Sigmoid colon (tissue), 7 donors: ENCODE results near the gene PRDM16. TPM values are rescaled to one million over a fixed set of nuclear protein-coding genes. Genes with fewer than 3 reads are reported as not detected.

Experiments
- DNase-seq: peaks from one replicate; pipeline ENCODE4 v3.0.0-alpha.2; 2019
- H3K27ac ChIP-seq, 4 donors: fragments of 200-600 bp; sonication (generic); one replicate each; pipeline ENCODE4 v1.5.1; 2016 to 2019; ENCODE audit warnings: mild to moderate bottlenecking in 1 of 4
- H3K27me3 ChIP-seq, 3 donors: fragments of 200-600 bp; sonication (generic); one replicate each; pipeline ENCODE4 v1.5.1; 2019; ENCODE audit warnings: mild to moderate bottlenecking in 1 of 3
- H3K36me3 ChIP-seq, 4 donors: fragments of 200-600 bp; sonication (generic); one replicate each; pipeline ENCODE4 v1.5.1; 2016 to 2019
- H3K4me1 ChIP-seq, 4 donors: fragments of 200-600 bp; sonication (generic); one replicate each; pipeline ENCODE4 v1.5.1; 2017 to 2019
- H3K4me3 ChIP-seq, 4 donors: fragments of 200-600 bp; sonication (generic); one replicate each; pipeline ENCODE4 v1.5.1; 2017 to 2019; ENCODE audit warnings: mild to moderate bottlenecking in 2 of 4, moderate library complexity in 1 of 4
- H3K9me3 ChIP-seq, 4 donors: fragments of 200-600 bp in 3 of 4; sonication (generic) in 3 of 4; one replicate each; pipeline versions ENCODE4 v1.5.1 to v1.6.1; 2013 to 2019
- CTCF ChIP-seq, 4 experiments: fragments of 450-650 bp in 3 of 4; fragments of 200-600 bp in 1 of 4; IDR thresholded peaks; one replicate each; pipeline ENCODE4 v1.5.1; 2016 to 2019; ENCODE audit warnings: antibody characterized with exemption in 4 of 4, mild to moderate bottlenecking in 3 of 4, moderate library complexity in 2 of 4
- EP300 ChIP-seq, 4 donors: sonication (generic); formaldehyde crosslinking; IDR thresholded peaks; one replicate each; pipeline ENCODE4 v1.6.1; 2017; ENCODE audit warnings: antibody characterized with exemption in 4 of 4
- POLR2A ChIP-seq, 2 donors: fragments of 450-650 bp; IDR thresholded peaks; one replicate each; pipeline ENCODE4 v1.6.1; 2016; ENCODE audit warnings: antibody characterized with exemption in 2 of 2, mild to moderate bottlenecking in 2 of 2, moderate library complexity in 2 of 2
- POLR2AphosphoS5 ChIP-seq, 4 donors: sonication (generic); formaldehyde crosslinking; IDR thresholded peaks; one replicate each; pipeline ENCODE4 v1.6.1; 2017; ENCODE audit warnings: antibody characterized with exemption in 4 of 4
- WGBS, 2 donors: extraction: QIAGEN DNeasy Blood & Tissue Kit; methylation state at CpG; one replicate each; pipeline ENCODE4 v1.1.7; 2013; 5-methylcytosine and 5-hydroxymethylcytosine counted together
- intact Hi-C: fragments of 100-400 bp; cut with DNase I; formaldehyde crosslinking; loops from one replicate; pipeline ENCODE4 v1.15.1; 2023
- polyA plus RNA-seq, 3 donors: library from polyadenylated mRNA; stranded (reverse); fragments of 200-250 nt; gene quantifications; one replicate each; pipeline ENCODE4 v1.2.3, GENCODE V29; 2013
- total RNA-seq, 4 donors: library from RNA; depleted of rRNA; stranded (reverse); fragments of >200 nt; gene quantifications; one replicate each; pipeline ENCODE4 v1.1.0, GENCODE V29; 2016
- donor health status: healthy with polysubstance abuse.
- donor health status: Bipolar disorder and iron deficiency.
- donor health status: healthy.

Gene PRDM16
- total and polyA plus RNA-seq, 7 donors: under 0.01 to 1.7 (median 0.49) TPM

- H3K27ac ChIP-seq: no peak overlapping the region
- DNase-seq: no peak
- H3K36me3 ChIP-seq: no peaks in the 10 kb centered on the region
- peaks cover 0 to under 1% (median 0%) of the 10 kb centered on the region in 3 donors for H3K27me3 ChIP-seq
- peaks cover 0 to 27% (median 24%) of the 10 kb centered on the region in 4 donors for H3K4me1 ChIP-seq
- 89% methylated on average over 14 of the region's 14 CpGs for WGBS, 2 donors
- no peaks in the 10 kb centered on the region for H3K9me3 ChIP-seq
- TF ChIP-seq EP300 (IDR thresholded peaks at IDR 0.05) (no peak), CTCF (IDR thresholded peaks at IDR 0.05) (no peak), POLR2A (IDR thresholded peaks at IDR 0.05) (no peak), POLR2AphosphoS5 (IDR thresholded peaks at IDR 0.05) (no peak)
- no peak overlapping the region for H3K4me3 ChIP-seq
- intact Hi-C loops: no loop called here
Observed at GRCh38 chr1:3167255-3167654, 98.3 kb downstream of the PRDM16 start.

GRCh38 chr1:3168678-3169077 is 99.7 kb downstream of the PRDM16 start:
- TF ChIP-seq EP300 (IDR thresholded peaks at IDR 0.05) (no peak), POLR2A (IDR thresholded peaks at IDR 0.05) (no peak)
- Histone ChIP-seq H3K4me3 (no peak overlapping the region), H3K27me3 (no peaks in the 10 kb centered on the region), H3K27ac (no peak overlapping the region), H3K9me3 (no peaks in the 10 kb centered on the region), H3K4me1 (peaks cover 0 to 34% (median 24%) of the 10 kb centered on the region in 4 donors), H3K36me3 (no peaks in the 10 kb centered on the region)
- no peak for DNase-seq
- 28 to 43% methylated on average over 8 of the region's 8 CpGs for WGBS, 2 donors
- intact Hi-C loops: no loop called here

- Histone ChIP-seq H3K27me3 (no peaks in the 10 kb centered on the region), H3K36me3 (no peaks in the 10 kb centered on the region), H3K4me1 (peaks cover 0 to 38% (median 27%) of the 10 kb centered on the region in 4 donors), H3K27ac (peak overlapping the region; percentile 77 to 85 (median 83)), H3K9me3 (no peaks in the 10 kb centered on the region), H3K4me3 (peak overlapping the region in 1 of 4 donors; percentile 46)
- intact Hi-C loops: loop anchor here (5.0 kb wide), 1 partner anchor 142 kb away; no protein-coding TSS in a partner anchor
- WGBS, 2 donors: 78 to 80% methylated on average over 35 of the region's 35 CpGs
- TF ChIP-seq POLR2A (IDR thresholded peaks at IDR 0.05) (no peak), CTCF (IDR thresholded peaks at IDR 0.05) (no peak)
- no peak for DNase-seq
Observed at GRCh38 chr1:3169665-3170356, 100.8 kb downstream of the PRDM16 start.

GRCh38 chr1:3170561-3171453 is 101.8 kb downstream of the PRDM16 start:
- H3K27ac ChIP-seq: peak overlapping the region; percentile 77 to 85 (median 83)
- peak; percentile 94 for DNase-seq

More at GRCh38 chr1:3170561-3171453, 101.8 kb downstream of the PRDM16 start:
- Histone ChIP-seq H3K36me3 (no peaks in the 10 kb centered on the region), H3K4me3 (peak overlapping the region; percentile 27 to 49 (median 38)), H3K9me3 (no peaks in the 10 kb centered on the region), H3K4me1 (peaks cover 0 to 46% (median 30%) of the 10 kb centered on the region in 4 donors), H3K27me3 (no peaks in the 10 kb centered on the region)
- TF ChIP-seq POLR2AphosphoS5 (IDR thresholded peaks at IDR 0.05) (peak; percentile 46 to 85 (median 77)), EP300 (IDR thresholded peaks at IDR 0.05) (peak in 2 of 4 donors; percentile 14 to 17), CTCF (IDR thresholded peaks at IDR 0.05) (no peak)
- 3 to 4% methylated on average over 40 of the region's 40 CpGs for WGBS, 2 donors
- intact Hi-C loops: loop anchor here (5.0 kb wide), 1 partner anchor 141 kb away; no protein-coding TSS in a partner anchor
